NCI-H226 (cell line): ENCODE results near the gene TERT.

Experiments used
- DNase-seq: peaks from one replicate; pipeline ENCODE4 v3.0.0-alpha.2; 2015

Gene TERT

GRCh38 chr5:1317921-1318565, 23.2 kb upstream of the TERT start:
- DNase-seq = no peak

DNA sequence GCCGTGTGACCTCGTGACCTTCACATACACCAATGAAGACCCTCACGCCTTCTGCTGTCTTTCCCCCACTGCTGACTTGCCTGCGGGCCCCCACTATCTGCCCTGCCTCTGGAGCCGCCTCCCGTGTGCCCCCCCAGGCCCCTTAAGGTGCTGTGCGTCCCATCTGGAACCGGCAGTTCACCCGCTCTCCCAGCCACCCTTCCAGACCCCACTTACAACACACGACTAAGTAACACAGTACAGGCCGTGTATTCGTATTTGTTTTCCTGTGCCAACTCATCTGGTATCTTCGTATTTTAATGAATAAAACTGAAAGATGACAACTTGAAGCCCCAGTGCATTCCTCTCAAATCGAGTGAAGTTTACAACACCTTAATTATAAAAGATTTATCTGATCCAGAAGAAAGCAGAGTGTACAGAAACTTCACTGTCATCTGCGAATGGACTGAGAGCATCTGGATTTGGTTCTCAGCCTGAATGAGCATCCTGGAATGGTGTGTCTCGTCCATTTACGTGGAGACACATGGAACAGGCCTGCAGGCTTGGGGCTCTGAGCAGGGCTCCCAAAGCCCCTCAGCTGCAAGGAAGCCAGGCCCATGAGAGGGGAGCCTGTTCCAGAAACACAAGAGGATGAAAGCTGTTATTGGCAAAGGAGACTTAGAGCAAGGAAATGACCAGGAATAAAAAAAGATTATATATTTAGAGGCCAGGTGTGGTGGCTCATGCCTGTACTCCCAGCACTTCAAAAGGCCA, 21.9 kb upstream of the TERT start:
- no peak for DNase-seq

DNA sequence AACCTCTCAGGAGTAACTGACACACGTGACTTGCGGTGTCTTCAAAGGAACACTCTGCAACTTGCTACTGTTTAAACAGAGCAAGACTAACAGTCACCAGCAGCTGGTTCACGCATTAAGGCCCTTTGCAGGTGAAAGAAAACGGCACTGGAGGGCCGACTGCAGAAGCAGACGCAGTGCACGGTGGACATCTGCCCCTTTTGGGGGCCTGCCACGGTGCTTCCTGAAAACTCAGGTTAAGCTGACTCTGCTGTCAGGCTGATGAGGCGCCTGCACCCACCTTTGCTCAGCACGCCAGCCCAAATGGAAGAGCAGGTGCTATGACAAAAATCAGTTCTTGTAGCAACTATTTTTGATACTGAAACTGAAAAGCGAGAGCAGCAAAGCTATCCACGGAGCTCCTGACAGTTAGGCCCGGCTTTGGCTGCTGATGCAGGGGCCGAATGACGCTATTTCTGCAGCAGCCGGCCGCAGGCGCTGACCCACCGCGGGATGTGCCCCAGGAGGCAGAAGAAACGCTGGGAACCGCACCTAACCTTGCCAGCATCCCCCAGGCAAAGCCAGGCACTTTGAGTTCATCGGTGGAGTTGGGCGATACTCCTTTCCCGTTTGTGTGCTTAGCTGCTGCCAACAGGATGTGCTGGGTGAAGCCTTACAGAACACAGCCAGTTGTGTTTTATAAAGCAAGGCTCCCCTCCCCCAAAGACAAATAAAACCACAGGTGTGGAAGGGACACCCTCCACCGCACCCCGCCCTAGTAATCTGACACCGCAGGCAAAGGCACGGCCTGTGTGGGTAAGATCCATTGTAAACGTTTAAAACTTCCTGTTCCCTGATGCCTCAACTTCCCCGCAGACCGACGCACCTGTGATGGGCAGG, 21.1 kb upstream of the TERT start:
- no peak for DNase-seq

DNA sequence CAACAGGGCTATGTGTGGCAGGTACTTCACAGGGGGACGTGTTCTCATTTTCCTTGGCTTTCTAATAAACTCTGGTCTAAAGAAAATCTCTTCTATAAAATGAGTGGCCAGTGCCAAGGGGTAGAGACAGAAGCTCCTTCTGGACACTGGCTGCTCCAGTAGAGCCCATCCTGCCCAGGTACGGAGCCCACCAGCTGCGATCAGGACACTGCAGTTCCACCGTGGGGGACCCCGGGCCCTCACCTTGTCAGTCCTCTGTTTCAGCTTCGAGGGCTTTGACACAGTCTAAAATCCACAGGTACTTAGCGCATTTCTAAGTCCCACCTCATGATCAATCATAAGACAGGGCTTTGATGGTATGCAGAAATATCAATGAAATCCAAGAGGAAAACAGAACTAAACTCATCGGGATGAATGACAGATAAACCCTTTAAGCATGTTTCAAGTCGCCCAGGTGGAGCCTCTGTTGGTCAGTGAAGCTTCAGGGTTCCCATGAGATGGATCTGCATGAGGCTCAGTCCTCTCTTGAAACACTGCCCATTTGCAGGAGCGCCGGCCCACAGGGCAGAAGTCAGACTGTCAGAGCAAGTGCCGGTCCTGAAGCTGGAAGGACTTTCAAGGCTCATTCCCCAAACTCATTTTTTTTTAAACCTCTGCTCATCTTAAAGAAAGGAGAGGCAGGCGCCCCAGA, 20.3 kb upstream of the TERT start:
- no peak for DNase-seq

DNA sequence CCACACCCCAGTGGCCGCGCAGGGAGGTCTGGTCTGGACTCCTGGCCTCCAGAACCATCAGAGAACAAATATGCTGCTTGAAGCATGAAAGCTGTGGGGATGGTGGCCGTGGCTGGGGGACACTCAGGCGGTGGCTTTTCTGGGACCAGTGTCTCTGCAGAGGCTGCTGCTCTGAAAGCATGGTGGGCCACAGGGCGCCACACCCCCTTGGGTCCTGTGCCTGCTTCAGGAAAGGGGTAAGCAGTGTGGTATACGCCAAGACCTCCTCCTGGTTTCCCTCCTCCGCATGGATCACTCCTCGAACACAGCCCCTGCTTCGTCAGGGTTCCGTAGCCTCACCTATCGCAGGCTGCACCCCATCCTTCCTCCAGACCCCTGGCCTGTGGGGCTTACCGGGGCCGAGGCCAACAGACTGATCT, 19.7 kb upstream of the TERT start:
- DNase-seq = no peak

- no peak for DNase-seq
These were observed 18.3 kb upstream of the TERT start for GRCh38 chr5:1312993-1313833.

DNA sequence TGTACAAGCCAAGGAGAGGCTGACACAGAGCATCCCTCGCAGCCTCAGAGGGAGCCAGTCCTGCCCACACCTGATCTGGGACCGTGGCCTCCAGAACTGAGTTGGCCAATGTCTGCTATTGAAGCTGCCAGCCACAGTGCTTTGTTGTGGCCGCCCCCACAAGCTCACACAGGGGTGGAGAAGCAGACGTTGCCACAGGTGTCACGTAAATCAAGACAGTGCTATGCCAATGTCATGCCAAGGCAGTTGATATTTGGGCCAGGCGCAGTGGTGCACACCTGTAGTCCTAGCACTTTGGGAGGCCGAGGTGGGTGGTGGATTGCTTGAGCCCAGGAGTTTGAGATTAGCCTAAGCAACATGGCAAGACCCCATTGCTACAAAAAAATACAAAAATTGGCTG, 17.3 kb upstream of the TERT start:
- no peak for DNase-seq

GRCh38 chr5:1311439-1312055, 16.7 kb upstream of the TERT start:
- DNase-seq = no peak

- no peak for DNase-seq
These were observed 15.2 kb upstream of the TERT start for GRCh38 chr5:1310118-1310517.

DNA sequence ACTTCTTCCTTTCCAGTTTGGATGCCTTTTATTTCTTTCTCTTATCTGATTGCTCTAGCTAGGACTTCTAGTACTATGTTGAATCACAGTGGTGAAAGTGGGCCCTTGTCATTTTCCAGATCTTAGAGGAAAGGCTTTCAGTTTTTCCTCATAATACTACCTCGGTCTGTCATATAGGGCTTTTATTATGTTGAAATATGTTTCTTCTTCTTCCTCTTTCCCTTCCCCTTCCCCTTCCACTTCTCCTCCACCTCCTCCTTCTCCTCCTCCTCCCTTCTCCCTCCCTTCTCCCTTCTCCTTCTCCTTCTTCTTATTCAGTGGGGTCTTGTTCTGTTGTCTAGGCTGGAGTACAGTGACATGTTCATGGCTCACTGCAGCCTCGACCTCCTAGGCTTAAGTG, 9.2 kb upstream of the TERT start:
- no peak for DNase-seq

GRCh38 chr5:1302258-1302657, 7.4 kb upstream of the TERT start:
- no peak for DNase-seq

DNA sequence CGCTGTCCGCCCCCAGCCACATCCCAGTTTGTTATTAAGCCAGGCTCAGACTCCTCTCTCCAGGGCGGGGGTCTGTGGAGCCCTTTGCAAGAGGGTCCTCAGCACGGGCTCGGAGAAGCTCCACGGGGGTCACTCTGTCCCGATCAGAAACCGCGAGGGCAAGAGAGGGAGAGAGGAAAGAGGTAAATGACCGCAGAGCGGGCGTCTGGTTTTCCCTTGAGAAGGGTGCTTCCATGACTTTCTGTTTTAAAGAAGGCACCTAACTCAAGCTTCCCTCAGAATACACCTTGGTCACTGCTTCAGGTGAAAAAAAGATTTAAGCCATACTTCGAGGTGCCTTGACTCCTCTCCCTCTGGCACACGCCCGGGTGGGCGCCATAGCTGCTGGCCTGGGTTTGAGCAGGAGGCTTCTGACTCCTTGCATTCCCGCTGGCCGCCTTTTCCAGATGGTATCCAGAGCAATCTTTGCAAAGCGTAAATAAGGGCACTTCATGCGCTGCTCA, 5.8 kb upstream of the TERT start:
- DNase-seq = no peak

DNA sequence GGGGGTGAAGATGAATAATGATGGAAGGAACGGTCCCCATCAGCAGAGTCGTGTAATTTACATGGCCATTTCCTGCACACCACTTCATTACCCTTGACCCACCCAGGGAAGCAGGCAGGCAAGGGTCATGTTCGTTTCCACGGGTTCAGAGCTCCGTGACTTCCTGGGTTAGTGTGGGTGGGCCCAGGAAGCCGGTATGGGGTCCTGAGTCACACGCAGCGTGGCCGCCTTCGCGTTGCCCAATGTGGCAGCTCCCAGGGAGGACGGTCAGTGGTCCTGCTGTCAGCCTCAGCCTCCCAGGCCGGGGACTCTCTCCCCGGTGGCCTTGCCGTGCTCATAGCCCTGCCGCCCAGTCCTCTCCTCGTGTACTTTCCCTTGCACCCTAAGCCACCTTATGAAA, 5.1 kb upstream of the TERT start:
- no peak for DNase-seq

GRCh38 chr5:1299511-1299850, 4.6 kb upstream of the TERT start:
- DNase-seq = no peak

- no peak for DNase-seq
These were observed 4.0 kb upstream of the TERT start for GRCh38 chr5:1298723-1299510.

GRCh38 chr5:1298067-1298551, 3.2 kb upstream of the TERT start:
- DNase-seq = no peak

- DNase-seq = no peak
These were observed 2.4 kb upstream of the TERT start for GRCh38 chr5:1297243-1297642.

DNA sequence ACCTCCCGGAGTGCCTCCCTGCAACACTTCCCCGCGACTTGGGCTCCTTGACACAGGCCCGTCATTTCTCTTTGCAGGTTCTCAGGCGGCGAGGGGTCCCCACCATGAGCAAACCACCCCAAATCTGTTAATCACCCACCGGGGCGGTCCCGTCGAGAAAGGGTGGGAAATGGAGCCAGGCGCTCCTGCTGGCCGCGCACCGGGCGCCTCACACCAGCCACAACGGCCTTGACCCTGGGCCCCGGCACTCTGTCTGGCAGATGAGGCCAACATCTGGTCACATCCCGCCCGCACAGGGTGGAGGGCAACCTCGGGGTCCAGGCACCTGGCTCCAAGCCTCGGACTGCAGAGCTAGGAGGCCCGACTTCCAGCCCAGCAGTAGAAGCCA, 776 bp upstream of the TERT start:
- DNase-seq = no peak

GRCh38 chr5:1294206-1294834, 548 bp downstream of the TERT start:
- DNase-seq = no peak
